Glutamatergic neuron (in vitro differentiated cells): Measurements from ENCODE around the gene TNNT1. TPM values are rescaled to one million over a fixed set of nuclear protein-coding genes. Genes with fewer than 3 reads are reported as not detected.

Experiments used
- DNase-seq: peaks from one replicate; pipeline ENCODE4 v3.0.0; 2022
- H3K27ac Mint-ChIP-seq: one replicate; pipeline ENCODE4 v1.8.0; 2020; ENCODE audit warnings: mild to moderate bottlenecking, mixed read lengths, inconsistent platforms; ENCODE audit not compliant: unreplicated experiment
- H3K27me3 Mint-ChIP-seq: one replicate; pipeline ENCODE4 v1.8.0; 2020; ENCODE audit warnings: mild to moderate bottlenecking, moderate library complexity, mixed read lengths, inconsistent platforms; ENCODE audit not compliant: unreplicated experiment
- H3K36me3 Mint-ChIP-seq: one replicate; pipeline ENCODE4 v1.8.0; 2020; ENCODE audit warnings: mild to moderate bottlenecking, mixed read lengths, inconsistent platforms; ENCODE audit not compliant: unreplicated experiment
- H3K4me1 Mint-ChIP-seq: one replicate; pipeline ENCODE4 v1.8.0; 2020; ENCODE audit warnings: mild to moderate bottlenecking, low read depth, mixed read lengths, inconsistent platforms; ENCODE audit not compliant: unreplicated experiment
- H3K4me3 Mint-ChIP-seq: one replicate; pipeline ENCODE4 v1.8.0; 2020; ENCODE audit warnings: mild to moderate bottlenecking, mixed read lengths, inconsistent platforms; ENCODE audit not compliant: unreplicated experiment
- H3K9me3 Mint-ChIP-seq: one replicate; pipeline ENCODE4 v1.8.0; 2020; ENCODE audit warnings: mild to moderate bottlenecking, moderate library complexity, mixed read lengths, inconsistent platforms; ENCODE audit not compliant: unreplicated experiment
- CTCF ChIP-seq: fragments of 200-600 bp; sonication (generic); IDR thresholded peaks from one replicate; pipeline ENCODE4 v1.5.0; 2021; ENCODE audit not compliant: partially characterized antibody, unreplicated experiment
- total RNA-seq: library from RNA; stranded (reverse); fragmentation: NEBNext Ultra II Directional; extraction: Animal tissue kit (Norgen Biotek cat#: 25700); gene quantifications from one replicate; pipeline ENCODE4 v1.2.1, GENCODE V29; 2021; ENCODE audit not compliant: unreplicated experiment

TNNT1 gene
- total RNA-seq, 1 donor from 2014 or later: 19.3 TPM

DNA sequence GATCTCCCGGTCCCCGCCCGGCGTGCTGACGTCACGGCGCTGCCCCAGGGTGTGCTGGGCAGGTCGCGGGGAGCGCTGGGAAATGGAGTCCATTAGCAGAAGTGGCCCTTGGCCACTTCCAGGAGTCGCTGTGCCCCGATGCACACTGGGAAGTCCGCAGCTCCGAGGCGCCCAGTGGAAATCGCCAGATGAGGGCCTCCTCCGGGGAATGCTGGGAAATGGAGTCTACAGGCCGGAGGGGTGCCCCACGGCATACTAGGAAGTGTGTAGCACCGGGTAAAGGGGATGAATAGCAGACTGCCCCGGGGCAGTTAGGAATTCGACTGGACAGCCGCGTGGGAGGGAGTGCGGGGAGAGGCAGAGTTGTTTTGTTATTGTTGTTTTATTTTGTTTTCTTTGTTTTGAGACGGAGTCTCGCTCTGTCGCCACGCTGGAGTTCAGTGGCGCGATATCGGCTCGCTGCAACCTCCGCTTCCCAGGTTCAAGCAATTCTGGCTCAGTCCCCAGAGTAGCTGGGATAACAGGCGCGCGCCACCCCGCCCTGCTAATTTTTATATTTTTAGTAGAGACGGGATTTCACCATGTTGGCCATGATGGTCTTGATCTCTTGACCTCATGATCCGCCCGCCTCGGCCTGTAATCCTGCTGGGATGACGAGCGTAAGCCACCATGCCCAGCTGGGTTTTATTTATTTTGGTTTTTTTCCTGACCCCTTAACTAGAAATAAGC, 31.2 kb downstream of the TNNT1 start:
- H3K27me3 Mint-ChIP-seq: peaks cover 21% of the 10 kb centered on the region
- TF ChIP-seq CTCF: no peak
- H3K9me3 Mint-ChIP-seq: peaks cover 11% of the 10 kb centered on the region
- peak; percentile 96 for DNase-seq
- H3K4me1 Mint-ChIP-seq: peaks cover 14% of the 10 kb centered on the region
- peak overlapping the region; percentile 93 for H3K27ac Mint-ChIP-seq
- peaks cover 5% of the 10 kb centered on the region for H3K36me3 Mint-ChIP-seq
- peak overlapping the region; percentile 98 for H3K4me3 Mint-ChIP-seq

DNA sequence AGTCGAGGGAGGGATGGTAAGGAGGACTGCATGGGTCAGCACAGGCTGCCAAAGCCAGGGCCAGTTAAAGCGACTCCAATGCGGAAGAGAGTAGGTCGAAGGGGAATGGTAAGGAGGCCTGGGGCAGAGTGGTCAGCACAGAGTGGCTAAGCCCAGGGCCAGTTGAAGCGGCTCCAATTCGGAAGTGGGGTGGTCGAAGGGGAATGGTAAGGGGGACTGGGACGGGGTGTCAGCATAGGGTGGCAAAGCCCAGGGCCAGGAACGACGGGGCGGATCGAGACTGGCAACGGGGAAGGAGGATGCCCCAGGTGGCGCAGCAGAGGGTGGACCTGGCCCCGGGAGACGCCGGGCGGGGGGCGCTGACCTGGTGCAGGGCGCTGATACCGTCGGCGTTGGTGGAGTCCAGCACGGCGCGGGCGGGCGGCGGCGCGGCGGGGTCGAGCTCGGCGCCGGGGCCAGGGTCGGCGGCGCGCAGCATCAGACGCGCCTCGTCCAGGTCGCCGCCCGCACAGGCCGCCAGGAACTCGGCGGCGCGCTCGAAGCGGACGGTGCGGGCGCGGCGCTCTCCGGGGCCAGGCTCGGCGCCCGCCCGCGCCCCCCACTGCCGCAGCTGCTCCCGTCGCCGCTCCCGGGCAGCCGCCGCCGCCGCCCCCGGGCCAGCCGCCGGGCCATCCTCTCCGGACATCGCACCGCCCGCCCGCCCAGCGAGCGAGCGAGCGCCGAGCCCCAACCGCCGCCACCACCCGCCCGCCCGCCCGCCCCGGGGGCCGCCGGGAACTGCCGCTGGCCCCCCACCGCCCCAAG, 31.9 kb downstream of the TNNT1 start, which contains the start of gene PPP1R12C:
Gene PPP1R12C (minus strand): TSS at position 779 of the 804 bp plus-strand sequence. CDS start 94 bp downstream, at position 685.
- peaks cover 5% of the 10 kb centered on the region for H3K36me3 Mint-ChIP-seq
- H3K9me3 Mint-ChIP-seq: peaks cover 11% of the 10 kb centered on the region
- peaks cover 21% of the 10 kb centered on the region for H3K27me3 Mint-ChIP-seq
- TF ChIP-seq CTCF: no peak
- H3K27ac Mint-ChIP-seq: peak within 1 kb of the TSS; percentile 93
- peak within 1 kb of the TSS; percentile 98 for H3K4me3 Mint-ChIP-seq
- peak; percentile 50 for DNase-seq
- H3K4me1 Mint-ChIP-seq: peaks cover 14% of the 10 kb centered on the region

- Mint-ChIP-seq H3K4me1 (peaks cover 14% of the 10 kb centered on the region), H3K36me3 (peaks cover 5% of the 10 kb centered on the region), H3K9me3 (peaks cover 11% of the 10 kb centered on the region), H3K27me3 (peaks cover 21% of the 10 kb centered on the region), H3K4me3 (peak overlapping the region; percentile 97), H3K27ac (peak overlapping the region; percentile 75)
- TF ChIP-seq CTCF: no peak
- DNase-seq: peak; percentile 57
Measured at GRCh38 chr19:55116232-55116858, 32.7 kb downstream of the TNNT1 start.

DNA sequence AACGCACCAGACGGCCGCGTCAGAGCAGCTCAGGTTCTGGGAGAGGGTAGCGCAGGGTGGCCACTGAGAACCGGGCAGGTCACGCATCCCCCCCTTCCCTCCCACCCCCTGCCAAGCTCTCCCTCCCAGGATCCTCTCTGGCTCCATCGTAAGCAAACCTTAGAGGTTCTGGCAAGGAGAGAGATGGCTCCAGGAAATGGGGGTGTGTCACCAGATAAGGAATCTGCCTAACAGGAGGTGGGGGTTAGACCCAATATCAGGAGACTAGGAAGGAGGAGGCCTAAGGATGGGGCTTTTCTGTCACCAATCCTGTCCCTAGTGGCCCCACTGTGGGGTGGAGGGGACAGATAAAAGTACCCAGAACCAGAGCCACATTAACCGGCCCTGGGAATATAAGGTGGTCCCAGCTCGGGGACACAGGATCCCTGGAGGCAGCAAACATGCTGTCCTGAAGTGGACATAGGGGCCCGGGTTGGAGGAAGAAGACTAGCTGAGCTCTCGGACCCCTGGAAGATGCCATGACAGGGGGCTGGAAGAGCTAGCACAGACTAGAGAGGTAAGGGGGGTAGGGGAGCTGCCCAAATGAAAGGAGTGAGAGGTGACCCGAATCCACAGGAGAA, 33.5 kb downstream of the TNNT1 start:
- peaks cover 23% of the 10 kb centered on the region for H3K27me3 Mint-ChIP-seq
- H3K4me1 Mint-ChIP-seq: peaks cover 14% of the 10 kb centered on the region
- H3K36me3 Mint-ChIP-seq: peaks cover 11% of the 10 kb centered on the region
- no peak for DNase-seq
- TF ChIP-seq CTCF: no peak
- H3K27ac Mint-ChIP-seq: peak overlapping the region; percentile 75
- peak overlapping the region; percentile 97 for H3K4me3 Mint-ChIP-seq
- H3K9me3 Mint-ChIP-seq: peaks cover 11% of the 10 kb centered on the region
